Mesenteric fat pad (tissue), 1 donor: ENCODE data around the gene RPL39L. TPM values are rescaled to one million over a fixed set of nuclear protein-coding genes. Genes with fewer than 3 reads are reported as not detected.
"Not testable (repeated sequence)": the region's sequence is repeated elsewhere in the genome, so short reads cannot be mapped to it uniquely, and the experiment has no call there.

Experiments used
- DNase-seq: peaks from one replicate; pipeline ENCODE4 v3.0.0-alpha.2; 2020; ENCODE audit warnings: low spot score
- total RNA-seq: library from RNA; stranded (reverse); fragmentation: NEBNext Ultra II Directional; extraction: Animal tissue kit (Norgen Biotek cat#: 25700); gene quantifications from one replicate; pipeline ENCODE4 v1.2.1, GENCODE V29; 2021
- donor health status: DM: yes; HTN: yes; CAD: no.

The RPL39L gene
- total RNA-seq, 1 donor from 2014 or later, result 6.5 TPM

DNA sequence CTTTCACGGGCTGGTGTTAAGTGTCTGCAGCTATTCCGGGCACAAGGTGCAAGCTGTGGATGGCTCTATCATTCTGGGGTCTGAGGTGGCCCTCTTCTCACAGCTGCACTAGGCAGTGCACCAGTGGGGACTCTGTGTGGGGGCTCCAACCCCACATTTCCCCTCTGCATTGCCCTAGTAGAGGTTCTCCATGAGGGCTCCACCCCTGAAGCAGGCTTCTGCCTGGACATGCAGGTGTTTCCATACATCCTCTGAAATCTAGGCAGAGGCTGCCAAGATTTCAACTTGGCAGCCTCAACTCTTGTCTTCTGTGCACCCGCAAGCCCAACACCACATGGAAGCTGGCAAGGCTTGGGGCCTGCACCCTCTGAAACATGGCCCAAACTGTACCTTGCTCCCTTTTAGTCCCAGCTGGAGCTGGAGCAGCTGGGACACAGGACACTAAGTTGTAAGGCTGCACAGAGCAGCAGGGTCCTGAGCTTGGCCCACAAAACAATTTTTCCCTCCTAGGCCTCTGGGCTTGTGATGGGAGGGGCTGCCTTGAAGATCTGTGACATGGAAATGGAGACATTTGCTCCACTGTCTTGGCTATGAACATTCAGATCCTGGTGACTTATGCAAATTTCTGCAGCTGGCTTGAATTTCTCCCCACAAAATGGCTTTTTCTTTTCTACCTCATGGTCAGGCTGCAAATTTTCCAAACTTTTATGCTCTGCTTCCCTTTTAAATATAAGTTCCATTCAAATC is 6.0 kb upstream of the RPL39L start:
- no peak for DNase-seq

DNA sequence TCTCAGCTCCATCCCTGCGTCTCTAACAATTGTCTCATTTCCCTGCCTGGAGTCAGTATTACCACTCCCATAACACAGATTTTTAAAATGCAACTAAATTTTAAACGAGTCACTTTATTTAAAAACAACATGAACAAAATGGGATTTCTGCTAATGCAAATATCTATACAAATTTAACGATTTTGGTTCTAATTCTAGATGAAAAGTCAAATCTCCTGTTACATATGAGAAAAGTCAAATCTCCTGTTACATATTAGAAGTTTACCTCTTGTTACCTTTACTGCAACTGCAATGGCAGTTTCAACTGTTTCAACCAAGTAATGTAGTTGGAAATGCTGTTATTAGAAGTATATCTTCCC is 578 bp upstream of the RPL39L start:
- DNase-seq, result no peak

DNA sequence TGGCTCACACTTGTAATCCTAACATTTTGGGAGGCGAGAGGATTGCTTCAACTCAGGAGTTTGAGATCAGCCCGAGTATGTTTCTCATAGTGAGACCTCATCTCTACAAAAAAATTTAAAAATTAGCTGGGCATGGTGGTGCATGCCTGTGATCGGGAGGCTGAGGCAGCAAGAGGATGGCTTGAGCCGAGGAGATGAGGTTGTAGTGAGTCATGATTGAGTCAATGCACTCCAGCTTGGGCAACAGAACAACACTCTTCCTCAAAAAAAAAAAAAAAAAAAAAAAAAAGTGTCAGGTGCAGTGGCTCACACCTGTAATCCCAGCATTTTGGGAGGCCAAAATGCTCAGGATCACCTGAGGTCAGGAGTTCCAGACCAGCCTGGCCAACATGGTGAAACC is 2.4 kb downstream of the RPL39L start:
- DNase-seq, result no peak

DNA sequence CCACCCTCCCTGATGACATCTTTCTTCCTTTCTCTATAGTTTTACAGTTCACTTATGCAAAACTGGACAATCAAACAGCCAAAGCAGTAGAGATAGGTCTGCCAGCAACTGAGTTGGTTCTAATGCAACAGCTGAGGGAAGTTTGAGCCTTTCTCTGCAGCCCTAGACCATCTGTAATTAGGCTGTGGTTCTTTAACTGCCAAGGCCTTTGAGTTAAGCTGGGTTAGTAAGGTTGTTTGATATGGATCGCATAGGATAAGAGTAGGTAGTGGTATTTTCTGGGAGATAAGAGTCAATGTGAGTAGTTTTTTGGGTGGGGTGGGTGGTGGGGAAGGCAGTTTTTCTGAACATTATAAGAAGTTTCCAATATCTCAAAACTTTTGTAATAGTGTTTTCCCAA is 3.0 kb downstream of the RPL39L start:
- no peak for DNase-seq

DNA sequence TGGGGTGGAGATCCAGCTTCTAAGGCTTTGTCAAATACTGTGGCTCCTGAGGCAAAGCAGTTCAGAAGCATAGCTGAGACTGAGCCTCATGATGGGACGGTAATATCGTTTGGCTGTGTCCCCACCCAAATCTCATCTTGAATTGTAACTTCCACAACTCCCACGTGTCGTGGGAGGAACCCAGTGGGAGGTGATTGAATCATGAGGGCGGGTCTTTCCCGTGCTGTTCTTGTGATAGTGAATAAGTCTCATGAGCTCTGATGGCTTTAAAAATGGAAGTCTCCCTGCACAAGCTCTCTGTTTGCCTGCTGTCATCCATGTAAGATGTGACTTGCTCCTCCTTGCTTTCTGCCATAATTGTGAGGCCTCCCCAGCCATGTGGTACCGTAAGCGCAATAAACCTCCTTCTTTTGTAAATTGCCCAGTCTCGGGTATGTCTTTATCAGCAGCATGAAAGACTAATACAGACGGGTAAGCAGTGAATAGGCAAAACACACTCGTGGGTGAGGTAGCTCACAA is 4.1 kb downstream of the RPL39L start:
- not testable (repeated sequence) for DNase-seq

DNA sequence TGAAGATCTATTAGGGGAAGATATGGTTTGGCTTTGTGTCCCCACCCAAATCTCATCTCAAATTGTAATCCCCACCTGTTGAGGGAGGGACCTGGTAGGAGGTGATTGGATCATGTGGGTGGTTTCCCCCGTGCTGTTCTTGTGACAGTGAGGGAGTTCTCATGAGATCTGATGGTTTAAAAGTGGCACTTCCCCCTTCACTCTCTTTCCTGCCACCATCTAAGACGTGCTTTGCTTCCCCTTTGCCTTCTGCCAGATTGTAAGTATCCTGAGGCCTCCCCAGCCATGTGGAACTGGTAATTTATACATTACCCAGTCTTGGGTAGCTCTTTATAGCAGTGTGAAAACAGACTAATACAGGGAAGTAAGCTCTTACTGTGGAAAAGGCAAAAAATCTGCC is 6.1 kb downstream of the RPL39L start:
- DNase-seq, result not testable (repeated sequence)

DNA sequence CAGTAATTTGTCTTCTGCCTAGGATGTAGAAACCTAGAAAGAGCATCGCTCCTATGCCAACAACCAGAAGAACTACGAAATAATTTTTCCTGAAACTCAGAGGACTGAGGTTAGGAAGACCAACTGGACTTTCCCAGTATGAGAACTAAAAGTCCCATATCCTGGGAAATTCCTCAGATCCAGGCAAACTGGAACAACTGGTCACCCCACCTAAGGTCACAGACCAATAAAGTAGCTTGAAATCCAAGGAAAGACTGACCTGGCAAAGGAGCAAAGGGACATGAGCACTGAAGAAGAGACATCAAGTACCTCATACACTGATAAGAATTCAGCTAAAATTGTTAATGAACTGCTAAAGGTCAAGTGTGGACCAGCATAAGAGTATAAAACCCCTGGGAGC is 6.6 kb downstream of the RPL39L start:
- no peak for DNase-seq

DNA sequence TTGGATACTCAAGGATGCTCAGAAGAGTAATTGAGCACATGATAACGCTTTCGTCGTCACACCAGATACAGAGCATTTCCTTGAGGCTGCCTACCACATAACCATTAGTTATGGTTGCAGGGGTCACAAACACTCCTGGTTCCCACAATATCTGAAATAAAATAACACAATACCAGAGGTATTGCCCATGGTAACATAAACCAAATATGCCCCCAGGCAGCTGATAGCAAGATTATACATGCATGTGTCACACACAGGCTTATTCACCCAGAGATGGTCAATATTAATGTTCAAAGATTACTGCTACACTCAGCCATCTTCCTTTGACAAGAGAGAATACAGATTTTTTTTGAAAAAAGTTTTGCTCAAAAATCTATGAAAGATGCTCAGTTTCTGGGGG is 7.3 kb downstream of the RPL39L start:
- DNase-seq, result no peak

DNA sequence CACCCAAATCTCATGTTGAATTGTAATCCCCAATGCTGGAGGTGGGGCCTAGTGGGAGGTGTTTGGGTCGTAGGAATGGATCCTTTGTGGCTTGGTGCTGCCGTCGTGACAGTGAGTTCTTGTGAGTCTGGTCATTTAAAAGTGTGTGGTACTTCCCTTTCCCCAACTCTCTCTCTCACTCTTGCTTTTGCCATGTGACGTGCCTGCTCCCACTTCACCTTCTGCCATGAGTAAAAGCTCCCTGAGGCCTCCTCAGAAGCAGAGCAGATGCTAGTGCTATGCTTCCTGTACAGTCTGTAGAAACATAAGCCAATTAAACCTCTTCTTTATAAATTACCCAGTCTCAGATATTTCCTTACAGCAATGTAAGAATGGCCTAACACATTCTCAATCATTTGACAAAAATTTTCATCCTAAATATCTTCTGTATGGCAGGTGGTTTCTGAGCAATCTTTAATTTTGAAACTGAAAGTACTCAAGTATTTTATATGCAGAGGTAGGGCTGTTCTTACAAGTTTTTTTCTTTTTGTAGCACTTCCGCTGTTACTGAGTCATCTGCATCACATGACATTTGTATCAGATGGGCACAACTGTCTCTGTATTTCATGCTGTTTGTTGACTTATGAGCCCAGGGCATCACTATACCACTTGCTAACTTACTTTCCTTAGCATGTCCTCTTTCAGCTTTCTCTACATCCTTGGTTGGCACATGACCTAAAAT is 8.8 kb downstream of the RPL39L start:
- DNase-seq, result no peak

DNA sequence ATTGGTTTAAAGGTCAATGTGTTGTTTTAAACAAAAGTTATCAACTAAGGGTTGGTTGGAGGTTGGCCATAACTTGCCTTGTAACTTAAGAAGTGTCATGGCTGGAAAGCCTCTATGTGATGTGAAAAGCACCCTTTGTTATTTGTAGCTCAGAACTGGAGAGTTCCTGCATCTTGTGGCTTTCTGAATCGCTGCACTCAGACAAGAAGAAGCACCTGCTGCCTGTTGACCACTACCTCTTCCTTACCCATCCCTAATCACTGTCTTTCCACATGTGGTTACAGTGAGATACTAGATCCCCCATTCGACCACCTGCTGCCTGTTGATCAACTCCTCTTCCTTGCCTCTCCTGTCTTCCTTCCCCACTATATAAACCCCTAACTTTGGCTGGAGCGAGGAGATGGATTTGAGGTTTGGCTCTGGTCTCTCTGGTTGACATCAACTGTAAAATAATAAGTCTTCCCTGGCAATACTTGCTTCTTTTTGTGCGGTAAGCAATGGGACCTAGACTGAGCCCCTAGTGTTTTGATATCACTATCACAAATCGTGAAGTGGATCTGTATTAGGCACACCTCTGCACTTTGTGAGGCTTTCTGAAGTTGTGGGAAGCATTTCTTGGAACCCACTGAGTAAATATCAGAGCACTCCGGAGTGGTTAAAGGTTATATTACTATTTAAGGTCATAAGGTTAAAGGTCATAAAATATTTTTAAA is 13.8 kb downstream of the RPL39L start:
- DNase-seq, result no peak

DNA sequence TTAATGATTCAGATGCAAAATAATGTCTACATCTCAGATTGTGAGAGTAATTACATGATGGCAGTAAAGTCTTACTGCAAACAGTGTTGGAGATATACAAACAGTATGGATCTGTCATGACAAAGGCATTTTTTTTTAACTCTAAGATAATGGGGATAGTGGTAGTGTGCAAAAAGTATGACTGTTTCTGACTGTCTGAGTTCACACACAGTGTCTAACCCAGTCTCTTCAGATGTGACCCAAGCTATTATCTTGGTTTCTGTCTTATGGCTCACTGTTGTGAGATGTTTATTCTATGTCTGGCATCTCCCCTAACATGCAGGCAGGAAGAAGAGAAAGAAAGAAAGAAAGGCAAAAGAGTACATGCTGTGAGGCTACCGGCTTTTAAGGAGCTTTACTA is 17.0 kb downstream of the RPL39L start:
- DNase-seq, result no peak

DNA sequence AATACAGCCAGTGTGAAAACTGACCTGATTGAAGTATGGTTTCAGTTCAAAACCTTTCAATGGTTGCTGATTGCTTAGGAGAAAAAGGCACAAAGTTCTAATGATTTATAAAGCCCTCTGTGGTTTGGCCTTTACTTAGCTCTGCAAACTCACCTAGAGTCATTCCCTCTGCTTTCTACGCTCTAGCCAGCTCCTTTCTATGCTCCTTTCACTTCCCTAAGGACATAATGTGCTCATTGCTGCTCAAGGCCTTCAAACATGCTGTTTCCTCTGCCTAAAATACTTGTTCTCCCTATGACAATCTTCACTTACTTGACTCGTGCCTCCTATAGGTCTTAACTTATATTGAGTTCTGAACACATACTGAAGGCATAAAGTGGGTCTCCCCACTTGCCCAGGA is 19.0 kb downstream of the RPL39L start:
- DNase-seq, result no peak

DNA sequence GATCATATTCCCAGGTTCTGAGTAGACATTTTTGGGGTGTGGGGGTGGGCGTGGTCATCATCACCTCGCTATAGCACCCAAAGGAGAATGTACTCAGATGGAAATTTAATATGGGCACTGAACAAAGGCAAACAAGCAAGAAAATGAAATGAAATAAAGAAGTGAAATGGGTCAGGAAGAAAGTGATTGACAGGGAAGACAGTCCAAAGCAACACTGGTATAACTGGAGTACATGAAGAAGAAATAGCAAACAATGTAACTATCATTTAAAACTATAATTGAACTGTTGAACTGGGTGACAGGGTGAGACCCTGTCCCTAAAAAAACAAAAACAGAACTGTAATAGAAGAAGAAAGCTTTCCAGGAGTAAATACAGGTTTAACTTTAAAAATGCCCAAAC is 24.8 kb downstream of the RPL39L start:
- no peak for DNase-seq

DNA sequence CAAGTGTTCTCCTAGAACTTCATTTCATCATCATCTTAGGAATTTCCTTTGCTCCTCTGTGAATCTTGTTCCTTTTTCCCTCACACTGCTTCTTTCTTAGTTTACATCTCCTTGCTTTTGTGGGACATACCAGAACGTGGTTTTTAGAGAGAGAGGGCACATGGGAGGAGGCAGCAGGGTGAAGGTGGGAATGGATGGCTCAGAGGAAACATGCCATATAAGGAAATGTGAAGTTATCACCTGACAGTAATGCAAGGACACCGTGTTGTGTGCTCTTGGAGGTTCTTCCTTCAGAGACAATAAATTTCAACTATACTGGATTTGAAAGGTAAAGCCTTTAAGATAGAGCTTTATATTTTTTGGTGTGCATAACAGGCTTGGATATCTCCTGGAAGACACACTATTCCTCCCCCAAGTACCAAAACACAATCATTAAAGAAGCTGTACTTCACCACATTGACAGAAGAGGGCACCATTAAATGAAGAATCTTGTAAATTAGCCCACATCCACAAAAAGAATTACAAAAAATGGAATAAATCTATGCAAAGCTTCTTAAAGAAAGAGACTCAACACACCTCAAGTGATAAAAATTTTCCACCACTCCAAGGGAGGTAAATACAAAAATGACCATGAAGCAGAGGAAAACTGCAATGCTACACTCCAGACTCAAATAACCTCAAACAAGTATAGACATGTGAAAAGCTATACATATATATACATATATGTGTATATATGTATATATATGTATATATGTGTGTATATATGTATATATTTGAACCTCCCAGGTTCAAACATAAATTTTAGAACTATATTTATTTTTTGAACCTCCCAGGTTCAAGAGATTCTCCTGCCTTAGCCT is 26.1 kb downstream of the RPL39L start:
- DNase-seq, result no peak

DNA sequence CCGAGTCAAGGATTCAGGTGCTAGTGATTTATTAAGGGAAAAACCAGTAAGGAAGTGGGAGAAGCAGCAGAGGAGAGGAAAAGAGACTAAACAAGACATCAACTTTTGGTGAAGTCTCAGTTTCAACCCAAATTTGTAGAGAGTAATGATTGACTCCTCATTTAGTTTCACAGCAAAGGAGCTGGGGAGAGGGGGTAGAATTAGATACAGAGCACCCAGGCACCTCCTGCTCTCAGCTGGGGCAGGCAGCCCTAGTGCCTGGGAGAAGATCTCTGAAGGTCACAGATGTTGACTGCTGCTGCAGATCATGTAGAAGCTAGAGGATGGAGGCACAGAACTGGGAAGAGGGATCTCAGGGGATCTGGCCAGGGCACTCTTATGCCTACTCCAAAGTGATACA is 29.1 kb downstream of the RPL39L start:
- no peak for DNase-seq

DNA sequence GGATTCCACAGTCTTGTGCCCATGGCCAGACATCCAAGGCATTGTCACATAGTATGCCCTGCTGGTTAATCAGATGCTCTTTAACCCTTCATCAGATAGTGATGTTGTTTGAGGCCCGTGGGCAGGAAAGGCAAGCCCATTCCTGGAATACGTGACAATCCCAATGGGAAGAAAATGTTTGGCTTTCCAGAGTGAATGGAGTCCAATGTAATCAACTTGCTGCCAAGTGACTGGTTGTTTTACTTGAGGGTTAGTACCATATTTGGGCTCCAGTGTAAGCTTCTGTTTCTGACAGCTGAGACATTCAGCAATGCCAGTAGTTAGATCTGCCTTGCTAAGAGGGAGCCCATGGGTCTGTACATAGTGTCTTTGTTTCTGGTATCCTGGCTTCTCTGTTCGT is 31.3 kb downstream of the RPL39L start:
- DNase-seq, result no peak

DNA sequence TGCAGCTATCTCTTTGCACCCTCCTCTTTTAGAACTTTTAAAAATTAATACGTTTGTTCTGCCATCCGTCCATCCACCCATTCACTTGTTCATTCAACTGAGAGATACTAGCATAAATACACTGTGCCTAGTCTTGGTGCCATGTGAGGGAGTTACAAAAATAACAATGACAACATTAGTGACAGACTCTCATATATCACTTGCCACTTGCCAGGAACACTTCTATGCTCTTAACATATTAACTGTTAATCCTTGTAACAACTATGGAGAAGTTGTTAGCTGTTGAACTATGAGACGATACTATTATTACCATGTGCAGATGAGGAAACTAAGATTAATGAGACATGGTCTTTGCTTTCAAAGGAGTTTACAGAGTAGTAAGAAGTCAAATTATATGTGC is 33.6 kb downstream of the RPL39L start:
- no peak for DNase-seq

DNA sequence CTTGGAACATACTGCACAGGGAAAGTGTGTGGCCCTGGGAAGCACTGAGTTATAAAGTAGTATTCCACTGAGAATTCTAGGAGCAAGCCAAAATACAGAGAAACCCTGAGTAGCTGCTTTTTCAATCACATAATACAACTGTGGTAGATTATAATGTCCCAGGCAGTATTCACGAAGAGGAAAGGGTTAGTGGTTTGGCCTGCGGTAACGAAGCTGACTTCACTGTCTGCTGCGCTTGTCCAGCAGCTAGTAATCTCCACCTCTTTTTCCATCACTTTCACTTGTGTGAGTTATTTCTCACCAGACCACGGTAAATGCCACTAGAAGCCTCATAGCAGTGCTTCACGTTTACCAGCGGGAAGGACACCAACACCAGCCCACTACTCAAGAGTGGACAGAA is 34.4 kb downstream of the RPL39L start:
- no peak for DNase-seq

DNA sequence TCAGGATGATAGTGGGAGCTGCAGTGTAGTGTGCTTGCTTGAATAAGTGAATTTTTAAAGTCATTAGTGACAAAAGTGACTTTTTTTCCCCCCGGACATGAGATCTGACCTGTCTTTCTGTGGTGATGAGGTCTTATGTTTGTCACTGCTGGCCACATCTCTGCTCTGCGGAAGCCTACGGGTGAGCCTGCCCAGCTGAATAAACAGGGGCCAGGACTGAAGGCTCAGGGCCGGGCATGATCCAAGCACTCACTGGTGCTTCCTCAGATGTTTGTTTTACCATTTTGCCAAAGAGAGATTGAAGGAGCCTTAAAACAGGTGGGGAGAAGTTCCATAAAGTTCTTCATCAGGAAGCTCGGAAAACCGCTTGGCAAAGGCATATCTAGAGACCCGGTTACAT is 35.0 kb downstream of the RPL39L start:
- no peak for DNase-seq

DNA sequence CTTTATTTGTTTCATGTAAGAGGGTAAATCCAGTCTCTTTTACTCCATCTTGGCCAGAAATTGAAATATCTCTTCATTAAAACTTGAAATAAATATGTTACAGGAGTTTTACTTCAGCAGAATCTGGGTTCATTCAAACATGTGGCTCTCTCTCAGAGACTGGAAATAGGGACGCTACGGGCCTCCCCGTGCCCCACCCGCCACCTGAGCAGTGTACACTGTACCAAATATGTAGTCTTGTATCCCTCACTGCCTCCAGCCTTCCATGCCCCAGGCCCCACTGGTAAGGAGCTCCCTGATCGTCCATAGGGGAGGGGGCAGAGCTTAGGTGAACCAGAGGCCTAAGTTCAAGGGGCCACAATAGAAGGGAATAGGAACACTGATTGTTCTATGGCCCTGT is 36.0 kb downstream of the RPL39L start:
- DNase-seq, result no peak

DNA sequence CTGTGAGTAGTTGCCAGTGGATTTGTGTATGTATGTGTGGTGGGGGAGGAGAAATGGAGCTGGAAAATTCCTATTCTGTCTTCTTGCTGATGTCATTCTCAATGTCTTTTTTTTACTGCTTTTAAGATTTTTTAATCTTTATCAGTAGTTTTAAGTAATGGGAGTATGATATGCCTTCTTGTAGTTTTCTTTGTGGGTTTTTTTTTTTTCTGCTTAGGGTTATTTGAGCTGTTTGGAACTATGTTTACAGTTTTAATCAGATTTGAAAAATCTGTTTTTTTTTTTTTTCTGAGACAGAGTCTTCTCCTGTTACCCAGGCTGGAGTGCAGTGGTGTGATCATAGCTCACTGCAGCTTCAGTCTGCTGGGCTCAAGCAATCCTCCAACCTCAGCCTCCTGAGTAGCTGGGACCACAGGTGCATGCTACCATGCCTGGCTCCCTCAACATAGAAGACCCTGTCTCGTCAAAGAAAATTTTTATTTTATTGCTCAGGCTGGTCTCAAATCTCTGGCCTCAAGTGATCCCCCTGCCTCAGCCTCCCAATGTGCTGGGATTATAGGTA is 37.1 kb downstream of the RPL39L start:
- no peak for DNase-seq
